Ovary (tissue), 9 donors: ENCODE data around the gene CDH24. TPM values are rescaled to one million over a fixed set of nuclear protein-coding genes. Genes with fewer than 3 reads are reported as not detected.

ENCODE experiments used
- DNase-seq, 5 donors: peaks; one replicate each; pipeline ENCODE4 v3.0.0-alpha.2; 2019 to 2020
- H3K27ac ChIP-seq, 2 donors: fragments of 200-600 bp; one replicate each; pipeline versions ENCODE4 v1.5.1 to v1.8.0; 2019 to 2022
- H3K27me3 ChIP-seq: fragments of 200-600 bp; one replicate; pipeline ENCODE4 v1.8.0; 2022
- H3K36me3 ChIP-seq: fragments of 200-600 bp; sonication (generic); one replicate; pipeline ENCODE4 v1.5.1; 2019
- H3K4me1 ChIP-seq: one replicate; pipeline ENCODE4 v1.8.1; 2013; ENCODE audit warnings: mild to moderate bottlenecking, moderate library complexity; ENCODE audit not compliant: insufficient read depth
- H3K4me3 ChIP-seq: fragments of 200-600 bp; sonication (generic); one replicate; pipeline ENCODE4 v1.5.1; 2017
- H3K9me3 ChIP-seq, 2 donors: fragments of 200-600 bp in 1 of 2; sonication (generic) in 1 of 2; one replicate each; pipeline versions ENCODE4 v1.5.1 to v1.8.1; 2013 to 2019; ENCODE audit warnings: mild to moderate bottlenecking in 1 of 2, moderate library complexity in 1 of 2
- CTCF ChIP-seq, 3 donors: fragments of 450-650 bp in 2 of 3; fragments of 200-600 bp in 1 of 3; IDR thresholded peaks; one replicate each; pipeline versions ENCODE4 v1.5.1 to v1.8.0; 2016 to 2022; ENCODE audit warnings: antibody characterized with exemption in 3 of 3, mild to moderate bottlenecking in 1 of 3
- EP300 ChIP-seq: sonication (generic); formaldehyde crosslinking; IDR thresholded peaks from one replicate; pipeline ENCODE4 v1.6.1; 2017; ENCODE audit warnings: antibody characterized with exemption
- POLR2A ChIP-seq: fragments of 450-650 bp; IDR thresholded peaks from one replicate; pipeline ENCODE4 v1.6.1; 2017; ENCODE audit warnings: antibody characterized with exemption, mild to moderate bottlenecking, moderate library complexity
- WGBS, 3 donors: extraction: QIAGEN DNeasy Blood & Tissue Kit in 1 of 3; methylation state at CpG; one replicate each; pipeline versions ENCODE4 v1.1.5 to v1.1.7; 2013 to 2017; 5-methylcytosine and 5-hydroxymethylcytosine counted together
- intact Hi-C, 4 donors: fragments of 100-400 bp; cut with DNase I; formaldehyde crosslinking; loops; one replicate each; pipeline versions ENCODE4 v1.11.0 to v1.15.1; 2022 to 2023
- polyA plus RNA-seq, 2 donors: library from polyadenylated mRNA; stranded (reverse); fragments of 200-250 nt in 1 of 2; fragments of 350-450 nt in 1 of 2; fragmentation: Illumina TruSeq in 1 of 2; extraction: RNeasy Lipid Tissue Mini Kit (QIAGEN cat#74804) in 1 of 2; gene quantifications; one replicate each; pipeline ENCODE4 v1.2.3, GENCODE V29; 2013 to 2014
- total RNA-seq, 7 donors: library from RNA; depleted of rRNA in 2 of 7; stranded (reverse); fragments of >200 nt in 2 of 7; fragmentation: NEBNext Ultra II Directional in 3 of 7; extraction: Animal tissue kit (Norgen Biotek cat#: 25700) in 3 of 7; gene quantifications; one replicate each; pipeline versions ENCODE4 v1.1.0 to v1.2.4, GENCODE V29; 2016 to 2023
- donor health status: DM: no; HTN: no; CAD: no; lungs with moderate emphysema.
- donor health status: DM: no; HTN: no; CAD: no.
- donor health status: Bipolar disorder and iron deficiency.
- donor health status: DM: yes; HTN: yes; CAD: no.
- donor health status: DM: no; HTN: no; CAD: no.
- donor health status: DM: yes; HTN: yes; CAD: no.

Gene CDH24
- total and polyA plus RNA-seq, 9 donors, result 1.0 to 6.6 (median 2.3) TPM

GRCh38 chr14:22997676-22998323 lies 59.5 kb downstream of the CDH24 start:
- no peaks in the 10 kb centered on the region for H3K27me3 ChIP-seq
- no peak for DNase-seq
- peaks cover 7% of the 10 kb centered on the region for H3K4me1 ChIP-seq
- no peak for TF ChIP-seq POLR2A
- no peak for TF ChIP-seq CTCF (IDR thresholded peaks at IDR 0.05)
- TF ChIP-seq EP300, result no peak
- WGBS, 3 donors, result 42 to 57% (median 52%) methylated on average over 9 of the region's 9 CpGs
- H3K9me3 ChIP-seq, result no peaks in the 10 kb centered on the region
- no peak overlapping the region for H3K27ac ChIP-seq
- no peaks in the 10 kb centered on the region for H3K36me3 ChIP-seq
- intact Hi-C loops, result loop anchor here in 1 of 4 donors (5.0 kb wide), 1 partner anchor 55 kb away; no protein-coding TSS in a partner anchor
- H3K4me3 ChIP-seq, result no peak overlapping the region

Other genes with a start within 250 kb of the CDH24 start
- gene SLC7A7, start 242.1 kb downstream of the CDH24 start, total RNA-seq, result 10 to 100 TPM in 1 of 7 donors, 1 to 10 TPM in 5, under 1 TPM in 1; 0.91 to 25.0 (median 5.1) TPM
- 10 to 100 TPM in 1 of 2 donors, 1 to 10 TPM in 1; 3.2 to 23.2 TPM for gene SLC7A7, start 242.1 kb downstream of the CDH24 start, polyA plus RNA-seq
- gene MRPL52, start 227.6 kb downstream of the CDH24 start, total RNA-seq, result 10 to 100 TPM; 29.0 to 78.3 (median 54.1) TPM
- 10 to 100 TPM; 32.9 to 45.3 TPM for gene MRPL52, start 227.6 kb downstream of the CDH24 start, polyA plus RNA-seq
- 100 to 1,000 TPM in 4 of 7 donors, 10 to 100 TPM in 3; 70.0 to 267 (median 174) TPM for gene MMP14, start 220.9 kb downstream of the CDH24 start, total RNA-seq
- 100 to 1,000 TPM in 1 of 2 donors, 10 to 100 TPM in 1; 90.2 to 156 TPM for gene MMP14, start 220.9 kb downstream of the CDH24 start, polyA plus RNA-seq
- 100 to 1,000 TPM in 4 of 7 donors, 10 to 100 TPM in 3; 56.9 to 122 (median 105) TPM for gene LRP10, start 185.8 kb downstream of the CDH24 start, total RNA-seq
- gene LRP10, start 185.8 kb downstream of the CDH24 start, polyA plus RNA-seq, result 10 to 100 TPM; 32.4 to 71.6 TPM
- gene REM2, start 174.3 kb downstream of the CDH24 start, total RNA-seq, result 1 to 10 TPM in 1 of 7 donors, under 1 TPM in 6; 0.12 to 1.1 (median 0.66) TPM
- under 1 TPM; 0.40 to 0.74 TPM for gene REM2, start 174.3 kb downstream of the CDH24 start, polyA plus RNA-seq
- gene RBM23, start 138.4 kb downstream of the CDH24 start, total RNA-seq, result 100 to 1,000 TPM in 5 of 7 donors, 10 to 100 TPM in 2; 90.9 to 244 (median 129) TPM
- gene RBM23, start 138.4 kb downstream of the CDH24 start, polyA plus RNA-seq, result 100 to 1,000 TPM in 1 of 2 donors, 10 to 100 TPM in 1; 57.0 to 104 TPM
- gene PRMT5, start 128.1 kb downstream of the CDH24 start, total RNA-seq, result 10 to 100 TPM; 37.6 to 92.3 (median 65.4) TPM
- gene PRMT5, start 128.1 kb downstream of the CDH24 start, polyA plus RNA-seq, result 100 to 1,000 TPM in 1 of 2 donors, 10 to 100 TPM in 1; 40.2 to 109 TPM
- gene HAUS4, start 100.4 kb downstream of the CDH24 start, total RNA-seq, result 100 to 1,000 TPM in 1 of 7 donors, 10 to 100 TPM in 6; 31.6 to 111 (median 41.6) TPM
- gene HAUS4, start 100.4 kb downstream of the CDH24 start, polyA plus RNA-seq, result 10 to 100 TPM; 55.6 to 58.4 TPM
- 10 to 100 TPM; 13.7 to 34.5 (median 19.1) TPM for gene AJUBA, start 75.0 kb downstream of the CDH24 start, total RNA-seq
- gene AJUBA, start 75.0 kb downstream of the CDH24 start, polyA plus RNA-seq, result 10 to 100 TPM; 11.2 to 21.1 TPM
- gene C14orf93, start 47.4 kb downstream of the CDH24 start, total RNA-seq, result 10 to 100 TPM in 4 of 7 donors, 1 to 10 TPM in 3; 7.2 to 11.8 (median 10.2) TPM
- 10 to 100 TPM; 12.1 to 12.7 TPM for gene C14orf93, start 47.4 kb downstream of the CDH24 start, polyA plus RNA-seq
- gene PSMB5, start 22.6 kb downstream of the CDH24 start, total RNA-seq, result 100 to 1,000 TPM in 1 of 7 donors, 10 to 100 TPM in 6; 65.3 to 144 (median 77.4) TPM
- gene PSMB5, start 22.6 kb downstream of the CDH24 start, polyA plus RNA-seq, result 100 to 1,000 TPM in 1 of 2 donors, 10 to 100 TPM in 1; 79.9 to 112 TPM
- gene PSMB11, start 15.3 kb downstream of the CDH24 start, total RNA-seq, result not detected
- gene PSMB11, start 15.3 kb downstream of the CDH24 start, polyA plus RNA-seq, result not detected
- gene ACIN1, start 37.6 kb upstream of the CDH24 start, total RNA-seq, result 100 to 1,000 TPM in 5 of 7 donors, 10 to 100 TPM in 2; 83.3 to 162 (median 135) TPM
- gene ACIN1, start 37.6 kb upstream of the CDH24 start, polyA plus RNA-seq, result 100 to 1,000 TPM in 1 of 2 donors, 10 to 100 TPM in 1; 95.4 to 165 TPM
- gene C14orf119, start 38.0 kb upstream of the CDH24 start, total RNA-seq, result 10 to 100 TPM; 13.8 to 47.2 (median 41.5) TPM
- gene C14orf119, start 38.0 kb upstream of the CDH24 start, polyA plus RNA-seq, result 10 to 100 TPM; 31.4 to 55.6 TPM
- gene CIROP, start 47.5 kb upstream of the CDH24 start, total RNA-seq, result not detected
- not detected for gene CIROP, start 47.5 kb upstream of the CDH24 start, polyA plus RNA-seq
- not detected for gene CEBPE, start 61.7 kb upstream of the CDH24 start, total RNA-seq
- gene CEBPE, start 61.7 kb upstream of the CDH24 start, polyA plus RNA-seq, result under 1 TPM in 1 of 2 donors, not detected in 1; 0.04 TPM
- 100 to 1,000 TPM in 3 of 7 donors, 10 to 100 TPM in 4; 51.1 to 161 (median 95.4) TPM for gene SLC7A8, start 126.1 kb upstream of the CDH24 start, total RNA-seq
- 100 to 1,000 TPM in 1 of 2 donors, 10 to 100 TPM in 1; 45.9 to 104 TPM for gene SLC7A8, start 126.1 kb upstream of the CDH24 start, polyA plus RNA-seq
- gene RNF212B, start 180.4 kb upstream of the CDH24 start, total RNA-seq, result not detected
- gene RNF212B, start 180.4 kb upstream of the CDH24 start, polyA plus RNA-seq, result not detected
- 10 to 100 TPM in 5 of 7 donors, 1 to 10 TPM in 2; 5.9 to 22.8 (median 13.4) TPM for gene HOMEZ, start 228.6 kb upstream of the CDH24 start, total RNA-seq
- gene HOMEZ, start 228.6 kb upstream of the CDH24 start, polyA plus RNA-seq, result 10 to 100 TPM in 1 of 2 donors, 1 to 10 TPM in 1; 7.6 to 23.7 TPM
- gene PPP1R3E, start 245.3 kb upstream of the CDH24 start, total RNA-seq, result 10 to 100 TPM in 5 of 7 donors, 1 to 10 TPM in 2; 6.8 to 26.4 (median 21.2) TPM
- 10 to 100 TPM; 10.7 to 17.3 TPM for gene PPP1R3E, start 245.3 kb upstream of the CDH24 start, polyA plus RNA-seq
- gene BCL2L2, start 249.3 kb upstream of the CDH24 start, total RNA-seq, result 10 to 100 TPM; 17.0 to 38.7 (median 29.1) TPM
- 10 to 100 TPM; 31.7 to 36.0 TPM for gene BCL2L2, start 249.3 kb upstream of the CDH24 start, polyA plus RNA-seq